ENCODE measurements around the gene ADGB.

The ADGB gene

DNA sequence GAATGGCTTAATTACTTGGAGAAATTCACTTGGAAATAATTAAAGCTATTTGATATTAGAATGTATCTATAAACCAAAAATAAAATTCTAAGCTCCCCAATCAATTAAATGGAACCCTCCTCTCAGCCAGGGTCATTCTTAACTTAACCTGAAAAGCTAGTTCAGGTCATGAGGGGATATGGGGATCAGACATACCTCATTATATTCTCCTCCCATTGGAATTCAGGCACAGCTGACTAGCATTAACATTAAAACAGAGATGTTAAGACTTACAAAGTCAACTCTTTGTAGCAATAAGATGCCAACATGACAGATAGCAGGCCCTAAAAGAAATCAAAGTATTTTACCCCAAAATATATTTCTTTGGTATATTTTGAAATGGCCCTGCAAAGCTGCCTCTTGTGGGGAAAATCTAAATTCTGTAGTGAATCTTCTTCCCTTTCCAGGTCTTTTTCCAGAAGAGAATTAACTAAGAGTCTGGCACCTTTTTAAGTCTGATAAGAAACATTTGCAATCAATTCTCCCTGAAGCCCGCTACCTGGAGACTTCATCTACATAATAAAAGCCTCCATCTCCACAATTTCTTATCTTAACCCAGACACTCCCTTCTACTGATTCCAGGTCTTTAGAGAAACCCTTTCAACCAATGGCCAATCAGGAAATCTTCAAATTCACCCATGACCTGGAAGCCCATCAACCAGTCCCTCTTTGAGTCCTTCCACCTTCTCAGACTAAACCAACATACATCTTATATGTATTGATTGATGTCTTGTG is 231.2 kb downstream of the ADGB start:
- TF ChIP-seq, protein P1, sequence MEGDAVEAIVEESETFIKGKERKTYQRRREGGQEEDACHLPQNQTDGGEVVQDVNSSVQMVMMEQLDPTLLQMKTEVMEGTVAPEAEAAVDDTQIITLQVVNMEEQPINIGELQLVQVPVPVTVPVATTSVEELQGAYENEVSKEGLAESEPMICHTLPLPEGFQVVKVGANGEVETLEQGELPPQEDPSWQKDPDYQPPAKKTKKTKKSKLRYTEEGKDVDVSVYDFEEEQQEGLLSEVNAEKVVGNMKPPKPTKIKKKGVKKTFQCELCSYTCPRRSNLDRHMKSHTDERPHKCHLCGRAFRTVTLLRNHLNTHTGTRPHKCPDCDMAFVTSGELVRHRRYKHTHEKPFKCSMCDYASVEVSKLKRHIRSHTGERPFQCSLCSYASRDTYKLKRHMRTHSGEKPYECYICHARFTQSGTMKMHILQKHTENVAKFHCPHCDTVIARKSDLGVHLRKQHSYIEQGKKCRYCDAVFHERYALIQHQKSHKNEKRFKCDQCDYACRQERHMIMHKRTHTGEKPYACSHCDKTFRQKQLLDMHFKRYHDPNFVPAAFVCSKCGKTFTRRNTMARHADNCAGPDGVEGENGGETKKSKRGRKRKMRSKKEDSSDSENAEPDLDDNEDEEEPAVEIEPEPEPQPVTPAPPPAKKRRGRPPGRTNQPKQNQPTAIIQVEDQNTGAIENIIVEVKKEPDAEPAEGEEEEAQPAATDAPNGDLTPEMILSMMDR (conservative IDR thresholded peaks at IDR 0.05): no peak
- no peak overlapping the region for H3K27ac ChIP-seq

DNA sequence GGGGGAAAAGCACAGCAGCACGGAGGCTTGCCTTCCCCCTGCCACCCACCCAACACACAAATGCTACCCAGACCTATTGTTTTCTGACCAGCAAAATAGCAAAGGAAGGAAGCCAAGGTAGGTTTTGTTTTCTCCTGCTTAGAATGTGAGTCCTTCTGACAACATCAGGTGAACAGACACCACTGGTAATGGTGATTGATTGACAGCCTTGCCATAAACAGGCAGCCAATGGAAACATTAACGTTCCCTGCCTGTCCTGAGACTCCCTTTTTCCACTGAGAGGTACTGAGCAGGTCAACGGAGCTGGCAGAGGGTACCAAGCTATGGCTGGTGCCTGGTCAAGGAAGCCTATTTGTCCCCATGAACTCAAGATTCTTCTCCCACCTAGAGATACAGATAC is 234.4 kb downstream of the ADGB start:
- TF ChIP-seq, protein P1 (conservative IDR thresholded peaks at IDR 0.05): no peak
- H3K27ac ChIP-seq: no peak overlapping the region

DNA sequence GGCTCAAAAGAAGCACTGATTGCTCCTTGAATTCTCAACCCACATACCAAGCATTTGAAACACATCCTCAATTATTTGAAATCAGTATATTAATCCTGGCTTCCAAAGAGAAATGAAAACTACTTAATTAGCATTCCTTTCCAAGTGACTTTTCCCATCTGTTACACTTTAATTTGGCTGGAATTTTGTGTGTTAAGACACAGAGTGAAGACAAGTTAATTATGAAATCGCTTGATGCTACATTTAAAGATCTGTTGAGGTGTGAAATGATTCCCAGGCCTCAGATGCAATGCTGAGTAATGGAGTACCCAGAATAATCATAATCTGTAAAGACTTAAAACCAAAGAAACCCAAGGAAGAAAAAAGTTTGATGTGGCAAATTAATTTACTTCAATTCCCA is 241.4 kb downstream of the ADGB start:
- no peak overlapping the region for H3K27ac ChIP-seq
- TF ChIP-seq, protein P1 (conservative IDR thresholded peaks at IDR 0.05): no peak

DNA sequence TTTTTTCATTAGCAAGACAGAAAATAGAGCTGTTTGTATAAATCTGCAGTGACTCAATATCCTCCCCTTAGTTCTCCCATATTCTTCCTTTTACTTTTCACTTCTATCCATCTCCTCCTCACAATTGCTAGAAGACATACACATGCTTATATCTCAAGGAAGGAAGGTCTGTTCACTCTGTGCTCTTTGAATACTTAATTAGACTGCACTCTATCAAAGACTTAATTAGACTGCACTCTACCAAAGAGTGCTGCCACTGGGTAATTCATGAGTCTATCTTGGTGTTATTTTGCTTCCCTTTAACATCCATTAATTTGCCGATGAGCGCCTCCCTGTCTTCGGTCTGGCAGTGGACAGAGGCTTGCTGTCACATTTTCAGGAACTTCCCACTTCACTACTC is 241.9 kb downstream of the ADGB start:
- H3K27ac ChIP-seq: no peak overlapping the region
- TF ChIP-seq, protein P1 (conservative IDR thresholded peaks at IDR 0.05): no peak

DNA sequence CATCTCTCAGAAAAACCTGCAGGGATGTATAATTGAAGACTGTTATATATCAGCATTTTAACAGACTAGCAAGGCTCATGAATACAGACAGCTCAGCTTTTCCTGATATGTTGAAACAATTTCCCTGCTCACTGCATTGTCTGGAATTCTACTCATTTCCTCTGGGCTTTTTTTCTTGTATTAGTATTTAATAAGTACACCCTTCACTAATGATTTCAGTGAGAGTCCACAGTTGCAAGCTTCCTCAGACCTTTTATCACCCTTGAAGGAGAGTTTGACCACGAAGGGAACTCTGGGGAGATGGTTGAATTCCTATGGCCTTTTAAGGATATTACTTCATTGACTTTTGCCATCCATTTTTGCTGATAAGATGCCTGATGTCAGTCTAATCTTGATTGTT is 248.7 kb downstream of the ADGB start:
- no peak overlapping the region for H3K27ac ChIP-seq
- TF ChIP-seq, protein P1 (conservative IDR thresholded peaks at IDR 0.05): no peak

DNA sequence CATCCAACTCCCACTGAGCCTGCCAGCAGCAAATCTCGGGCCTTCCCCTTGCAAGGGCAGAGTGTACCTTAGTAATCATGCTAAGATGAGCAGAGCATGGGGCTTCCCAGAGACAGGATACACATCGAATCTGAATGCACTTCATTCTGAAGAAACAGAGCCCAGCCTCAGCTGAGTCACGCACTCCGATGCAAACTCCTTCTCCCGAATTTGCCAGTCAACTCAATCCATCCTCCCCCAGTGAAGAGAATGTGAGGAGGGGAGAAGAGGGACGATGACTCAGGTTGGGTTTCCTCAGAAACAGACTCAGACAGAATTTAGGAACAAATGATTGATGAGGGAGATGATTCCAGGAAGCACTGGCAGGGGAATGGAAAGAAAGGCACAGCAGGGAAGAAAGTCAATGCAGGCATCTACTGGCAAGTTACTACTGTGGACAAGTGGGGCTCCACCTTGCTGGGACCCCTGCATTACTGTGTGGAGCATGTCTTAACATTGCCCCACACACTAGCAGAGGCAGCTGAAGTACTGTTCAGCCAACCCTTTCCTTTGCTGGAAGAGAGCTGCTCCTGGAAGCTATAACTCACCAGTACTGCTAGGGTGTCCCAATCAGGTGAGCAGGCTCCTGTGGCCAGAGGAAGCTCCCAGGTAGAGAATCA is 251.6 kb downstream of the ADGB start:
- H3K27ac ChIP-seq: no peak overlapping the region
- TF ChIP-seq, protein P1 (conservative IDR thresholded peaks at IDR 0.05): no peak

DNA sequence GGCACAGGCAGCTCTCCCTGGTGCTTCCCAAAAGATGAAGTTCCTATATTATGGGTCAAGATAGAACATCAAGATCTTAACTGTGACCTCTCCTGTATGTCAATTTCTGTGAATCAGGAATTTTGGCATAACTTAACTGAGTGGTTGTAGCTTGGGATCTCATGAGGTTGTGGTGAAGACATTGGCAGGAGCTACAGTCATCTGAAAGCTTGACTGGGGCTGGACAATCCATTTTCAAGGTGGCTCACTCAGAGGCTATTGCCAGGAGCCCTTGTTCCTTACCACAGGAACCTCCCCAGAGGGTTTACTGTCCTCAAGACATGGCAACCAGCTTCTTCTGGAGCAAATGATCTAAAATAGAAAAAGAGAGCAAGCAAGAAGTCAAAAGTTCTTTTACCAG is 252.2 kb downstream of the ADGB start:
- TF ChIP-seq, protein P1 (conservative IDR thresholded peaks at IDR 0.05): no peak
- no peak overlapping the region for H3K27ac ChIP-seq

Data from VCaP (cell line).